Measurements from ENCODE around the gene SFXN2. TPM values are rescaled to one million over a fixed set of nuclear protein-coding genes. Genes with fewer than 3 reads are reported as not detected.
A peak's percentile ranks its signal among the peaks of the same experiment; 100 is the strongest.

The SFXN2 gene
- total and polyA plus RNA-seq, 9 donors: 6.2 to 31.2 (median 15.4) TPM

- 60 to 73% methylated on average over 1 of the region's 1 CpG; no CpG with 5 or more reads in 1 of the 3 donors for WGBS, 3 donors
Measured at GRCh38 chr10:102732661-102733060, 18.2 kb downstream of the SFXN2 start.

GRCh38 chr10:102735065-102735562, 20.7 kb downstream of the SFXN2 start:
- Histone ChIP-seq H3K4me3 (no peak overlapping the region), H3K4me1 (ENCODE audit: insufficient read depth) (no peaks in the 10 kb centered on the region), H3K27me3 (no peaks in the 10 kb centered on the region), H3K36me3 (no peaks in the 10 kb centered on the region), H3K9me3 (no peaks in the 10 kb centered on the region), H3K27ac (no peak overlapping the region)
- intact Hi-C loops (cut with DNase I): loop anchor here in 3 of 4 donors (5.0 to 10.0 kb wide), 6 partner anchors 80 to 340 kb away; no protein-coding TSS in a partner anchor
- DNase-seq: peak in 1 of 5 donors; percentile 55
- WGBS, 3 donors: 53 to 65% (median 64%) methylated on average over 9 of the region's 9 CpGs
- TF ChIP-seq POLR2A (IDR thresholded peaks at IDR 0.05) (no peak), EP300 (IDR thresholded peaks at IDR 0.05) (no peak), CTCF (IDR thresholded peaks at IDR 0.05) (no peak)

More at GRCh38 chr10:102732661-102733060, 18.2 kb downstream of the SFXN2 start:
- intact Hi-C loops (cut with DNase I): loop anchor here in 3 of 4 donors (10.0 kb wide), 5 partner anchors 82 to 342 kb away; no protein-coding TSS in a partner anchor
- TF ChIP-seq EP300 (IDR thresholded peaks at IDR 0.05) (no peak), CTCF (IDR thresholded peaks at IDR 0.05) (no peak), POLR2A (IDR thresholded peaks at IDR 0.05) (no peak)
- Histone ChIP-seq H3K27ac (no peak overlapping the region), H3K4me3 (no peak overlapping the region), H3K9me3 (no peaks in the 10 kb centered on the region), H3K27me3 (no peaks in the 10 kb centered on the region), H3K36me3 (no peaks in the 10 kb centered on the region), H3K4me1 (ENCODE audit: insufficient read depth) (no peaks in the 10 kb centered on the region)
- no peak for DNase-seq

GRCh38 chr10:102738692-102739121, 24.3 kb downstream of the SFXN2 start:
- TF ChIP-seq CTCF (IDR thresholded peaks at IDR 0.05) (no peak), EP300 (IDR thresholded peaks at IDR 0.05) (no peak), POLR2A (IDR thresholded peaks at IDR 0.05) (no peak)
- Histone ChIP-seq H3K27me3 (no peaks in the 10 kb centered on the region), H3K27ac (no peak overlapping the region), H3K4me3 (no peak overlapping the region), H3K4me1 (ENCODE audit: insufficient read depth) (peaks cover 2% of the 10 kb centered on the region), H3K9me3 (no peaks in the 10 kb centered on the region), H3K36me3 (no peaks in the 10 kb centered on the region)
- DNase-seq: no peak
- intact Hi-C loops (cut with DNase I): loop anchor here in 3 of 4 donors (5.0 to 10.0 kb wide), 6 partner anchors 76 to 336 kb away; no protein-coding TSS in a partner anchor

GRCh38 chr10:102740229-102740628, 25.8 kb downstream of the SFXN2 start:
- WGBS, 3 donors: 76 to 82% (median 81%) methylated on average over 2 of the region's 2 CpGs
- Histone ChIP-seq H3K36me3 (no peaks in the 10 kb centered on the region), H3K27ac (no peak overlapping the region), H3K4me1 (ENCODE audit: insufficient read depth) (peaks cover 2% of the 10 kb centered on the region), H3K27me3 (no peaks in the 10 kb centered on the region), H3K4me3 (no peak overlapping the region), H3K9me3 (no peaks in the 10 kb centered on the region)
- DNase-seq: no peak
- TF ChIP-seq POLR2A (IDR thresholded peaks at IDR 0.05) (no peak), CTCF (IDR thresholded peaks at IDR 0.05) (no peak), EP300 (IDR thresholded peaks at IDR 0.05) (no peak)
- intact Hi-C loops (cut with DNase I): no loop called here

Data from ovary (tissue), 9 donors.